HCT116 (cell line): ENCODE data around the gene CLDN1. TPM values are rescaled to one million over a fixed set of nuclear protein-coding genes. Genes with fewer than 3 reads are reported as not detected.

Experiments used
- ATAC-seq: fragments of 200-7000 bp; cut with Tn5 transposase; 2 replicates; pipeline ENCODE4 v1.9.1; 2020; ENCODE audit warnings: mild to moderate bottlenecking, moderate library complexity
- BruUV-seq: library from RNA; stranded (reverse); fragments of 400-500 nt; replicated peaks from 2 replicates; lab custom pipeline; 2021; lab: Mats Ljungman, UMichigan
- CTCF ChIA-PET: fragments of 300-600 bp; sonication (Branson Sonifier 250); formaldehyde crosslinking; loops from one replicate; lab custom pipeline; 2021; ENCODE audit warnings: antibody characterized with exemption; lab: Charles Lee
- POLR2A ChIA-PET: fragments of 300-600, 350-600 bp; sonication (Branson Sonifier 250); formaldehyde crosslinking; loops from one replicate; lab custom pipeline; 2021; ENCODE audit warnings: antibody characterized with exemption; lab: Charles Lee
- RAD21 ChIA-PET, 2 experiments: fragments of 300-600 bp; sonication (Branson Sonifier 250); formaldehyde crosslinking; loops; one replicate each; lab custom pipeline; 2023; ENCODE audit warnings: low total read pairs in 2 of 2; ENCODE audit not compliant: uncharacterized antibody in 2 of 2, unreplicated experiment in 2 of 2, low non-redundant PET in 1 of 2; lab: Charles Lee
- DNase-seq: peaks from one replicate; pipeline ENCODE4 v3.0.0-alpha.2; 2010; ENCODE audit warnings: low read depth, low spot score
- H2AFZ ChIP-seq: fragments of 200-600 bp; shearing (Covaris generic), sonication (generic); 2 replicates; pipeline ENCODE4 v1.6.1; 2017; ENCODE audit warnings: low read depth, mixed run types, mixed read lengths, antibody characterized with exemption, low read length; ENCODE audit not compliant: poor library complexity, severe bottlenecking
- H3K27ac ChIP-seq: 2 replicates; pipeline ENCODE4 v1.5.1; 2012; ENCODE audit warnings: low read depth, low read length
- H3K27me3 ChIP-seq: fragments of 200-600 bp; sonication (generic); 2 replicates; pipeline ENCODE4 v1.6.1; 2016; ENCODE audit warnings: mixed run types, low read length, mixed read lengths; ENCODE audit not compliant: insufficient read depth
- H3K36me3 ChIP-seq, 2 experiments: fragments of 200-500 bp in 1 of 2; fragments of 200-600 bp in 1 of 2; sonication (Bioruptor generic) in 1 of 2; sonication (generic) in 1 of 2; 2 replicates each; pipeline versions ENCODE4 v1.5.1 to v1.6.1; 2014 to 2016; ENCODE audit warnings: low read length in 2 of 2, inconsistent platforms in 1 of 2, mixed read lengths in 1 of 2, mixed run types in 1 of 2; ENCODE audit not compliant: insufficient read depth in 2 of 2, control insufficient read depth in 1 of 2
- H3K4me1 ChIP-seq, 2 experiments: fragments of 200-600 bp in 1 of 2; sonication (generic) in 1 of 2; 2 replicates each; pipeline versions ENCODE4 v1.5.1 to v1.6.1; 2012 to 2017; ENCODE audit warnings: low read length in 2 of 2, inconsistent platforms in 1 of 2, mild to moderate bottlenecking in 1 of 2, mixed read lengths in 1 of 2, mixed run types in 1 of 2, moderate library complexity in 1 of 2; ENCODE audit not compliant: insufficient read depth in 2 of 2, control insufficient read depth in 1 of 2
- H3K4me2 ChIP-seq: fragments of 200-600 bp; sonication (generic); 2 replicates; pipeline ENCODE4 v1.6.1; 2017; ENCODE audit warnings: mixed run types, low read length, mixed read lengths
- H3K4me3 ChIP-seq, 2 experiments: fragments of 200-600 bp in 1 of 2; sonication (generic) in 1 of 2; replicated peaks in 1 of 2; 2 replicates each; pipeline ENCODE4 v1.5.1; 2011 to 2016; ENCODE audit warnings: low read length in 2 of 2, control low read depth in 1 of 2, low read depth in 1 of 2, mild to moderate bottlenecking in 1 of 2, mixed read lengths in 1 of 2, mixed run types in 1 of 2
- H3K79me2 ChIP-seq: fragments of 200-600 bp; sonication (generic); 2 replicates; pipeline ENCODE4 v1.6.1; 2017; ENCODE audit warnings: mild to moderate bottlenecking, mixed run types, low read length, moderate library complexity, mixed read lengths; ENCODE audit not compliant: insufficient read depth
- H3K9ac ChIP-seq: fragments of 200-600 bp; sonication (generic); 2 replicates; pipeline ENCODE4 v1.6.1; 2016; ENCODE audit warnings: low read length, mixed read lengths
- H3K9me2 ChIP-seq: fragments of 200-600 bp; sonication (generic), shearing (Covaris generic); 2 replicates; pipeline ENCODE4 v1.6.1; 2017; ENCODE audit warnings: mixed run types, mild to moderate bottlenecking, moderate library complexity; ENCODE audit not compliant: insufficient read depth
- H3K9me3 ChIP-seq, 2 experiments: fragments of 200-500 bp in 1 of 2; fragments of 200-600 bp in 1 of 2; sonication (Bioruptor generic) in 1 of 2; sonication (generic) in 1 of 2; 2 replicates each; pipeline ENCODE4 v1.6.1; 2014 to 2017; ENCODE audit warnings: low read length in 2 of 2, mixed read lengths in 2 of 2, inconsistent platforms in 1 of 2, low read depth in 1 of 2, mild to moderate bottlenecking in 1 of 2, mixed run types in 1 of 2, moderate library complexity in 1 of 2; ENCODE audit not compliant: control insufficient read depth in 1 of 2, insufficient read depth in 1 of 2
- H4K20me1 ChIP-seq: fragments of 200-600 bp; sonication (generic), shearing (Covaris generic); 2 replicates; pipeline ENCODE4 v1.6.1; 2017; ENCODE audit warnings: mixed run types, mild to moderate bottlenecking, moderate library complexity; ENCODE audit not compliant: insufficient read depth
- CEBPB ChIP-seq: IDR thresholded peaks from 2 replicates; pipeline ENCODE4 v1.6.1; 2012; ENCODE audit warnings: low read depth
- CTCF ChIP-seq, 3 experiments: fragments of 200-600 bp in 1 of 3; sonication (generic) in 1 of 3; IDR thresholded peaks in 2 of 3; conservative IDR thresholded peaks in 1 of 3; 2 replicates each; pipeline ENCODE4 v1.5.1; 2012 to 2017; ENCODE audit warnings: low read depth in 2 of 3, low read length in 2 of 3, antibody characterized with exemption in 1 of 3, borderline replicate concordance in 1 of 3, control low read depth in 1 of 3, mild to moderate bottlenecking in 1 of 3, mixed read lengths in 1 of 3, mixed run types in 1 of 3, moderate library complexity in 1 of 3; ENCODE audit not compliant: insufficient read depth in 1 of 3
- RAD21 ChIP-seq: IDR thresholded peaks from 2 replicates; pipeline ENCODE4 v1.6.1; 2012; ENCODE audit warnings: low read depth, mild to moderate bottlenecking
- SP1 ChIP-seq: IDR thresholded peaks from 2 replicates; pipeline ENCODE4 v1.6.1; 2012; ENCODE audit warnings: low read depth
- TCF7L2 ChIP-seq: IDR thresholded peaks from 2 replicates; pipeline ENCODE4 v1.7.0; 2011; ENCODE audit warnings: borderline replicate concordance, inconsistent platforms; ENCODE audit not compliant: insufficient read depth, insufficient read length; ENCODE audit errors: extremely low read depth
- ZFX ChIP-seq: fragments of 450-650 bp; IDR thresholded peaks from 2 replicates; pipeline ENCODE4 v1.6.1; 2017
- ZNF274 ChIP-seq: fragments of 200-500 bp; sonication (Bioruptor generic); IDR thresholded peaks from 2 replicates; pipeline ENCODE4 v1.6.1; 2014; ENCODE audit warnings: mild to moderate bottlenecking, low read depth, low read length, inconsistent platforms
- intact Hi-C: fragments of 100-400 bp; cut with micrococcal nuclease; formaldehyde crosslinking; loops from 2 replicates; pipeline ENCODE4 v1.10.0; 2022
- total RNA-seq: library from RNA; stranded (reverse); gene quantifications from one replicate; pipeline ENCODE4 v1.2.1, GENCODE V29; 2021; ENCODE audit not compliant: unreplicated experiment

CLDN1 gene
- total RNA-seq, 1 experiment from 2014 or later: 0.20 TPM

GRCh38 chr3:190340071-190340470 lies 17.8 kb upstream of the CLDN1 start:
- intact Hi-C loops: no loop called here
- POLR2A ChIA-PET: no interaction called here
- ATAC-seq: no peak

More at GRCh38 chr3:190340071-190340470, 17.8 kb upstream of the CLDN1 start:
- no peaks in the 10 kb centered on the region for H3K27me3 ChIP-seq
- H3K79me2 ChIP-seq: no peaks in the 10 kb centered on the region
- H3K36me3 ChIP-seq: no peaks in the 10 kb centered on the region
- no peak overlapping the region for H3K4me3 ChIP-seq
- no peak overlapping the region for H3K9ac ChIP-seq
- H4K20me1 ChIP-seq: no peaks in the 10 kb centered on the region
- CTCF ChIA-PET: interaction anchor here (2.7 kb wide), 1 partner anchor 18 kb away, joined by 10 read pairs; the partner anchor contains the start of gene CLDN1
- H2AFZ ChIP-seq: no peak overlapping the region
- no peaks in the 10 kb centered on the region for H3K9me2 ChIP-seq
- no peak for DNase-seq
- H3K27ac ChIP-seq: no peak overlapping the region
- H3K4me2 ChIP-seq: no peak overlapping the region
- TF ChIP-seq CEBPB (no peak), SP1 (no peak), CTCF (IDR thresholded peaks at IDR 0.05 in 2 of 3, conservative IDR thresholded peaks at IDR 0.05 in 1 of 3; ENCODE audit: borderline replicate concordance in 1 of 3, insufficient read depth in 1 of 3, low read depth in 2 of 3, low read length in 2 of 3) (no peak), RAD21 (no peak), ZFX (no peak), TCF7L2 (no peak), ZNF274 (no peak)
- H3K4me1 ChIP-seq: peaks cover 0 to 12% of the 10 kb centered on the region in 2 experiments; a peak in 2 of 4 replicates
- no peaks in the 10 kb centered on the region for H3K9me3 ChIP-seq
- RAD21 ChIA-PET: no interaction called here
- BruUV-seq: no TSS peak
